Vagina (tissue), 2 donors: ENCODE measurements around the gene PFKM. TPM values are rescaled to one million over a fixed set of nuclear protein-coding genes. Genes with fewer than 3 reads are reported as not detected.

Experiments used
- DNase-seq, 2 donors: peaks; one replicate each; pipeline ENCODE4 v3.0.0-alpha.2; 2017; ENCODE audit errors: extremely low spot score in 2 of 2
- H3K27ac ChIP-seq: fragments of 200-600 bp; sonication (generic); one replicate; pipeline ENCODE4 v1.5.1; 2019
- H3K27me3 ChIP-seq: fragments of 200-600 bp; sonication (generic); one replicate; pipeline ENCODE4 v1.5.1; 2019
- H3K36me3 ChIP-seq, 2 donors: fragments of 200-600 bp; sonication (generic); one replicate each; pipeline ENCODE4 v1.5.1; 2017 to 2019
- H3K4me1 ChIP-seq: fragments of 200-600 bp; sonication (generic); one replicate; pipeline ENCODE4 v1.5.1; 2019
- H3K4me3 ChIP-seq, 2 donors: fragments of 200-600 bp; sonication (generic); 1 replicate in 1 of 2; 2 replicates in 1 of 2; pipeline ENCODE4 v1.5.1; 2016 to 2019
- H3K9me3 ChIP-seq: fragments of 200-600 bp; sonication (generic); one replicate; pipeline ENCODE4 v1.5.1; 2019
- CTCF ChIP-seq, 3 experiments: fragments of 450-650 bp in 2 of 3; fragments of 200-600 bp in 1 of 3; sonication (generic) in 1 of 3; IDR thresholded peaks; one replicate each; pipeline ENCODE4 v1.5.1; 2017 to 2019; ENCODE audit warnings: antibody characterized with exemption in 3 of 3, mild to moderate bottlenecking in 2 of 3, moderate library complexity in 2 of 3
- POLR2A ChIP-seq, 2 donors: fragments of 450-650 bp; IDR thresholded peaks; one replicate each; pipeline ENCODE4 v1.6.1; 2017; ENCODE audit warnings: antibody characterized with exemption in 2 of 2, mild to moderate bottlenecking in 2 of 2, moderate library complexity in 2 of 2
- POLR2AphosphoS5 ChIP-seq, 2 donors: sonication (generic); formaldehyde crosslinking; IDR thresholded peaks; one replicate each; pipeline ENCODE4 v1.9.0; 2017; ENCODE audit warnings: antibody characterized with exemption in 2 of 2, mild to moderate bottlenecking in 2 of 2, low read depth in 1 of 2; ENCODE audit not compliant: insufficient read depth in 1 of 2
- intact Hi-C: fragments of 100-400 bp; cut with DNase I; formaldehyde crosslinking; loops from one replicate; pipeline ENCODE4 v1.15.1; 2023
- total RNA-seq: library from RNA; depleted of rRNA; stranded (reverse); fragments of >200 nt; gene quantifications from one replicate; pipeline ENCODE4 v1.2.3, GENCODE V29; 2016

The PFKM gene
- total RNA-seq, 1 donor from 2014 or later, result 29.0 TPM

GRCh38 chr12:48135027-48135426 is 15.9 kb downstream of the PFKM start:
- intact Hi-C loops, result no loop called here
- no peak for TF ChIP-seq CTCF (IDR thresholded peaks at IDR 0.05)
- TF ChIP-seq POLR2AphosphoS5 (IDR thresholded peaks at IDR 0.05; ENCODE audit: insufficient read depth in 1 of 2, low read depth in 1 of 2), result no peak
- TF ChIP-seq POLR2A (IDR thresholded peaks at IDR 0.05), result no peak
- H3K27ac ChIP-seq, result no peak overlapping the region
- H3K9me3 ChIP-seq, result no peaks in the 10 kb centered on the region
- DNase-seq, result no peak
- H3K4me3 ChIP-seq, result no peak overlapping the region
- H3K36me3 ChIP-seq, result peaks cover 0 to 79% of the 10 kb centered on the region in 2 donors
- H3K4me1 ChIP-seq, result no peaks in the 10 kb centered on the region
- no peaks in the 10 kb centered on the region for H3K27me3 ChIP-seq

GRCh38 chr12:48142818-48143674 is 23.9 kb downstream of the PFKM start:
- Histone ChIP-seq H3K4me1 (no peaks in the 10 kb centered on the region), H3K4me3 (no peak overlapping the region), H3K9me3 (no peaks in the 10 kb centered on the region), H3K36me3 (peaks cover 0 to 59% of the 10 kb centered on the region in 2 donors), H3K27me3 (no peaks in the 10 kb centered on the region), H3K27ac (no peak overlapping the region)
- intact Hi-C loops, result no loop called here
- TF ChIP-seq POLR2A (IDR thresholded peaks at IDR 0.05) (no peak), POLR2AphosphoS5 (IDR thresholded peaks at IDR 0.05; ENCODE audit: insufficient read depth in 1 of 2, low read depth in 1 of 2) (no peak), CTCF (IDR thresholded peaks at IDR 0.05) (no peak)
- DNase-seq, result no peak

GRCh38 chr12:48143898-48144297 is 24.7 kb downstream of the PFKM start:
- no peak overlapping the region for H3K4me3 ChIP-seq
- DNase-seq, result no peak
- no peaks in the 10 kb centered on the region for H3K4me1 ChIP-seq
- peaks cover 0 to 59% of the 10 kb centered on the region in 2 donors for H3K36me3 ChIP-seq
- no peaks in the 10 kb centered on the region for H3K27me3 ChIP-seq
- TF ChIP-seq POLR2A (IDR thresholded peaks at IDR 0.05), result no peak
- TF ChIP-seq POLR2AphosphoS5 (IDR thresholded peaks at IDR 0.05; ENCODE audit: insufficient read depth in 1 of 2, low read depth in 1 of 2), result no peak
- TF ChIP-seq CTCF (IDR thresholded peaks at IDR 0.05), result no peak
- intact Hi-C loops, result no loop called here
- H3K27ac ChIP-seq, result no peak overlapping the region
- H3K9me3 ChIP-seq, result no peaks in the 10 kb centered on the region

- H3K36me3 ChIP-seq, result peaks cover 0 to 65% of the 10 kb centered on the region in 2 donors
- no peak overlapping the region for H3K4me3 ChIP-seq
- no peaks in the 10 kb centered on the region for H3K4me1 ChIP-seq
- no peak for DNase-seq
- intact Hi-C loops, result no loop called here
- no peaks in the 10 kb centered on the region for H3K9me3 ChIP-seq
- no peaks in the 10 kb centered on the region for H3K27me3 ChIP-seq
- TF ChIP-seq CTCF (IDR thresholded peaks at IDR 0.05), result no peak
- no peak for TF ChIP-seq POLR2AphosphoS5 (IDR thresholded peaks at IDR 0.05; ENCODE audit: insufficient read depth in 1 of 2, low read depth in 1 of 2)
- TF ChIP-seq POLR2A (IDR thresholded peaks at IDR 0.05), result no peak
- H3K27ac ChIP-seq, result no peak overlapping the region
Observed at GRCh38 chr12:48145981-48146380, 26.8 kb downstream of the PFKM start.
